Right ventricle myocardium inferior (tissue), 1 donor: ENCODE measurements around the gene RAB43. TPM values are rescaled to one million over a fixed set of nuclear protein-coding genes. Genes with fewer than 3 reads are reported as not detected.
A peak's percentile ranks its signal among the peaks of the same experiment; 100 is the strongest.

ENCODE experiments used
- ATAC-seq: fragments of 200-7000 bp; cut with Tn5 transposase; one replicate; pipeline ENCODE4 v1.9.1; 2020; ENCODE audit warnings: mild to moderate bottlenecking, moderate library complexity
- DNase-seq: peaks from one replicate; pipeline ENCODE4 v3.0.0; 2021; ENCODE audit errors: missing footprints
- intact Hi-C: fragments of 100-400 bp; cut with DNase I; formaldehyde crosslinking; loops from one replicate; pipeline ENCODE4 v1.11.0; 2022
- total RNA-seq: library from RNA; stranded (reverse); fragmentation: NEBNext Ultra II Directional; extraction: Animal tissue kit (Norgen Biotek cat#: 25700); gene quantifications from one replicate; pipeline ENCODE4 v1.2.1, GENCODE V29; 2021
- donor health status: DM: no; HTN: yes; CAD: no; lungs with severe emphysema.

RAB43 gene
- total RNA-seq, 1 donor from 2014 or later, result 3.4 TPM

- intact Hi-C loops, result no loop called here
- ATAC-seq (no peak), DNase-seq (no peak)
Measured at GRCh38 chr3:129054605-129055104, 66.9 kb downstream of the RAB43 start.

- DNase-seq, result peak; percentile 76
- intact Hi-C loops, result loop anchor here (1.0 to 2.0 kb wide), 3 partner anchors 26 to 193 kb away; no protein-coding TSS in a partner anchor
- ATAC-seq, result peak; percentile 83
Measured at GRCh38 chr3:129052675-129053074, 68.9 kb downstream of the RAB43 start.

GRCh38 chr3:129051871-129052340, 69.7 kb downstream of the RAB43 start:
- intact Hi-C loops, result loop anchor here (1.0 to 2.0 kb wide), 2 partner anchors 25 to 193 kb away; no protein-coding TSS in a partner anchor
- peak; percentile 60 for ATAC-seq
- peak; percentile 71 for DNase-seq

GRCh38 chr3:129050556-129051295, 70.9 kb downstream of the RAB43 start:
- ATAC-seq (no peak), DNase-seq (peak; percentile 61)
- intact Hi-C loops, result no loop called here

GRCh38 chr3:129047553-129047839, 74.1 kb downstream of the RAB43 start:
- intact Hi-C loops, result no loop called here
- DNase-seq (no peak), ATAC-seq (no peak)

- ATAC-seq (no peak), DNase-seq (no peak)
- intact Hi-C loops, result no loop called here
Measured at GRCh38 chr3:129046732-129047552, 74.7 kb downstream of the RAB43 start.

GRCh38 chr3:129046037-129046731, 75.4 kb downstream of the RAB43 start:
- no peak for DNase-seq

GRCh38 chr3:129045675-129046036, 75.9 kb downstream of the RAB43 start:
- ATAC-seq, result peak; percentile 53
- DNase-seq, result no peak
- intact Hi-C loops, result no loop called here

More at GRCh38 chr3:129046037-129046731, 75.4 kb downstream of the RAB43 start:
- intact Hi-C loops, result no loop called here
- ATAC-seq, result peak; percentile 38

- intact Hi-C loops, result no loop called here
- DNase-seq (no peak), ATAC-seq (no peak)
Measured at GRCh38 chr3:129040579-129041300, 80.9 kb downstream of the RAB43 start.

- ATAC-seq (no peak), DNase-seq (no peak)
- intact Hi-C loops, result no loop called here
Measured at GRCh38 chr3:129040039-129040336, 81.6 kb downstream of the RAB43 start.

- ATAC-seq (peak; percentile 40), DNase-seq (no peak)
- intact Hi-C loops, result no loop called here
Measured at GRCh38 chr3:129039271-129040038, 82.1 kb downstream of the RAB43 start.

GRCh38 chr3:129038121-129038855, 83.3 kb downstream of the RAB43 start:
- intact Hi-C loops, result no loop called here
- ATAC-seq, result no peak
- no peak for DNase-seq

Other genes starting within 250 kb of the RAB43 start
- 42.0 TPM for gene ACAD9, start 242.2 kb downstream of the RAB43 start, total RNA-seq
- 0.49 TPM for gene CFAP92, start 127.7 kb downstream of the RAB43 start, total RNA-seq
- gene EFCC1, start 120.5 kb downstream of the RAB43 start, total RNA-seq, result 2.3 TPM
- gene GP9, start 61.0 kb downstream of the RAB43 start, total RNA-seq, result not detected
- 25.1 TPM for gene ISY1, start 39.3 kb upstream of the RAB43 start, total RNA-seq
- gene CNBP, start 62.1 kb upstream of the RAB43 start, total RNA-seq, result 458 TPM
- 83.9 TPM for gene COPG1, start 127.8 kb upstream of the RAB43 start, total RNA-seq
- gene HMCES, start 157.1 kb upstream of the RAB43 start, total RNA-seq, result 42.3 TPM